Right lobe of liver (tissue), 6 donors: ENCODE results near the gene ZNF513. TPM values are rescaled to one million over a fixed set of nuclear protein-coding genes. Genes with fewer than 3 reads are reported as not detected.

Source experiments
- ATAC-seq, 4 donors: fragments of 200-7000 bp; cut with Tn5 transposase; one replicate each; pipeline ENCODE4 v1.9.1; 2020; ENCODE audit warnings: mild to moderate bottlenecking in 4 of 4, moderate library complexity in 4 of 4
- DNase-seq, 3 donors: peaks; one replicate each; pipeline ENCODE4 v3.0.0-alpha.2; 2020
- H3K27ac ChIP-seq, 3 donors: fragments of 200-600 bp; one replicate each; pipeline ENCODE4 v1.8.0; 2022
- H3K27me3 ChIP-seq, 2 donors: fragments of 200-600 bp; one replicate each; pipeline ENCODE4 v1.8.0; 2022
- H3K36me3 ChIP-seq, 4 donors: fragments of 200-600 bp; sonication (generic) in 1 of 4; one replicate each; pipeline versions ENCODE4 v1.5.1 to v1.8.0; 2017 to 2022; ENCODE audit warnings: control low read depth in 1 of 4
- H3K4me1 ChIP-seq, 4 donors: fragments of 200-600 bp; sonication (generic) in 1 of 4; one replicate each; pipeline versions ENCODE4 v1.5.1 to v1.8.0; 2017 to 2022; ENCODE audit warnings: control low read depth in 1 of 4
- H3K4me3 ChIP-seq, 3 donors: fragments of 200-600 bp; one replicate each; pipeline ENCODE4 v1.8.0; 2022
- H3K9me3 ChIP-seq, 4 donors: fragments of 200-600 bp; sonication (generic) in 1 of 4; one replicate each; pipeline versions ENCODE4 v1.5.1 to v1.8.0; 2017 to 2022; ENCODE audit warnings: control low read depth in 1 of 4
- POLR2A ChIP-seq: fragments of 450-650 bp; IDR thresholded peaks from one replicate; pipeline ENCODE4 v1.6.1; 2017; ENCODE audit warnings: antibody characterized with exemption, mild to moderate bottlenecking
- WGBS: methylation state at CpG from one replicate; pipeline ENCODE4 v1.1.6; 2018; ENCODE audit warnings: low coverage, low lambda C conversion rate; ENCODE audit not compliant: insufficient coverage; ENCODE audit errors: missing lambda C conversion rate; 5-methylcytosine and 5-hydroxymethylcytosine counted together
- intact Hi-C, 2 donors: fragments of 100-400 bp; cut with DNase I; formaldehyde crosslinking; loops; one replicate each; pipeline versions ENCODE4 v1.11.2 to v1.14.1; 2022
- total RNA-seq, 6 experiments: library from RNA; depleted of rRNA in 2 of 6; stranded (reverse); fragments of >200 nt in 2 of 6; fragmentation: NEBNext Ultra II Directional in 3 of 6; extraction: Animal tissue kit (Norgen Biotek cat#: 25700) in 3 of 6; gene quantifications; one replicate each; pipeline versions ENCODE4 v1.1.0 to v1.2.4, GENCODE V29; 2016 to 2023
- TF ChIP-seq, protein P1 (sequence below), 4 donors: fragments of 200-600 bp in 3 of 4; fragments of 450-650 bp in 1 of 4; IDR thresholded peaks; one replicate each; pipeline versions ENCODE4 v1.5.1 to v1.8.0; 2016 to 2022; ENCODE audit warnings: antibody characterized with exemption in 4 of 4, mild to moderate bottlenecking in 2 of 4
- donor health status: DM: no; HTN: yes; CAD: no.
- donor health status: DM: no; HTN: no; CAD: no.
- donor health status: DM: no; HTN: no; CAD: no.
- donor health status: DM: no; HTN: yes; CAD: no.
- donor health status: DM: no; HTN: yes; CAD: no.

Gene ZNF513
- total RNA-seq, 6 experiments from 2014 or later: 6.0 to 14.7 (median 9.8) TPM

DNA sequence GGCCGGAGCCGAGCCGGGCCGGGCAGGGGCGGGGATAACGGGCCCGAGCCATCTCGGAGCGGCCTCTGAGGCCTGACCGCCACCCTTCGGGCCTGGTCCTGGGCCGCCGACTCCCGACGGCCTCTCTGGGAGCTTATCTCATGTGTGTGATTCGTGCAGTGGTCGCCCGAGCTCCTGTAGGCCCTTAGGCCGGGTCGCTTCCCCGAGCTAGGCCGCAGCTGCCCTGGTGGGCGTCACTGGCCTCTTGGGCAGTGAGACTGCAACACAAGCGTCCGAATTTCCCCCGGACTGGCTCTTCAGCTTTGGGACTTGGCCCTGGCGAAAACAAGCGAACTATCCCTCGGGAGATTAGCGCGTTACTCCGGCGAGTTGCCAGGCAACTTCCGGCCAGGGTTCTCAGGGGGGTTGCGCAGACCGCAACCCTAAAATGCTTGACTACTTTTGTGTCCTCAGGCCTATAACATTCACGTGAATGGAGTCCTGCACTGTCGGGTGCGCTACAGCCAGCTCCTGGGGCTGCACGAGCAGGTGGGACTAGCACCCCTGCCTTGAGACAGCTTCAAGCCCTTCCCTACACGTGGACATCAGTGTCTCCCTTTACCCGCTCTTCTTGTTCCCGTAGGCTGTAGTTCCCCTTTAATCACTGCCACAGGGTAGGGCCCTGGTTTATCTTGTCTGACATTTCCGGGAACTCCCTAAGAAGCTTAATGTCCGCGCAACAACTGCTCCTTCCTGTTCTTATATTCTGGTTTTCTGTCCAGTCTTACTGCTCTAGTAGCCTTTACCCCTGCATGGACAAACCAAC is 9.5 kb downstream of the ZNF513 start:
- intact Hi-C loops: loop anchor here in 1 of 2 donors (2.0 kb wide), 1 partner anchor 14 kb away; the partner anchor contains the start of gene GTF3C2
- H3K27ac ChIP-seq: peak overlapping the region; percentile 81 to 85 (median 82)
- H3K9me3 ChIP-seq: no peaks in the 10 kb centered on the region
- DNase-seq (peak; percentile 36 to 68 (median 58)), ATAC-seq (peak; percentile 24 to 47 (median 38))
- peaks cover 7 to 69% (median 29%) of the 10 kb centered on the region in 4 donors for H3K36me3 ChIP-seq
- H3K4me1 ChIP-seq: peaks cover 0 to 24% (median 7%) of the 10 kb centered on the region in 4 donors
- TF ChIP-seq, protein P1, sequence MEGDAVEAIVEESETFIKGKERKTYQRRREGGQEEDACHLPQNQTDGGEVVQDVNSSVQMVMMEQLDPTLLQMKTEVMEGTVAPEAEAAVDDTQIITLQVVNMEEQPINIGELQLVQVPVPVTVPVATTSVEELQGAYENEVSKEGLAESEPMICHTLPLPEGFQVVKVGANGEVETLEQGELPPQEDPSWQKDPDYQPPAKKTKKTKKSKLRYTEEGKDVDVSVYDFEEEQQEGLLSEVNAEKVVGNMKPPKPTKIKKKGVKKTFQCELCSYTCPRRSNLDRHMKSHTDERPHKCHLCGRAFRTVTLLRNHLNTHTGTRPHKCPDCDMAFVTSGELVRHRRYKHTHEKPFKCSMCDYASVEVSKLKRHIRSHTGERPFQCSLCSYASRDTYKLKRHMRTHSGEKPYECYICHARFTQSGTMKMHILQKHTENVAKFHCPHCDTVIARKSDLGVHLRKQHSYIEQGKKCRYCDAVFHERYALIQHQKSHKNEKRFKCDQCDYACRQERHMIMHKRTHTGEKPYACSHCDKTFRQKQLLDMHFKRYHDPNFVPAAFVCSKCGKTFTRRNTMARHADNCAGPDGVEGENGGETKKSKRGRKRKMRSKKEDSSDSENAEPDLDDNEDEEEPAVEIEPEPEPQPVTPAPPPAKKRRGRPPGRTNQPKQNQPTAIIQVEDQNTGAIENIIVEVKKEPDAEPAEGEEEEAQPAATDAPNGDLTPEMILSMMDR (IDR thresholded peaks at IDR 0.05): no peak
- peak; percentile 32 for TF ChIP-seq POLR2A
- 0% methylated on average over 8 of the region's 46 CpGs for WGBS
- no peaks in the 10 kb centered on the region for H3K27me3 ChIP-seq
- peak overlapping the region; percentile 61 to 100 (median 93) for H3K4me3 ChIP-seq

DNA sequence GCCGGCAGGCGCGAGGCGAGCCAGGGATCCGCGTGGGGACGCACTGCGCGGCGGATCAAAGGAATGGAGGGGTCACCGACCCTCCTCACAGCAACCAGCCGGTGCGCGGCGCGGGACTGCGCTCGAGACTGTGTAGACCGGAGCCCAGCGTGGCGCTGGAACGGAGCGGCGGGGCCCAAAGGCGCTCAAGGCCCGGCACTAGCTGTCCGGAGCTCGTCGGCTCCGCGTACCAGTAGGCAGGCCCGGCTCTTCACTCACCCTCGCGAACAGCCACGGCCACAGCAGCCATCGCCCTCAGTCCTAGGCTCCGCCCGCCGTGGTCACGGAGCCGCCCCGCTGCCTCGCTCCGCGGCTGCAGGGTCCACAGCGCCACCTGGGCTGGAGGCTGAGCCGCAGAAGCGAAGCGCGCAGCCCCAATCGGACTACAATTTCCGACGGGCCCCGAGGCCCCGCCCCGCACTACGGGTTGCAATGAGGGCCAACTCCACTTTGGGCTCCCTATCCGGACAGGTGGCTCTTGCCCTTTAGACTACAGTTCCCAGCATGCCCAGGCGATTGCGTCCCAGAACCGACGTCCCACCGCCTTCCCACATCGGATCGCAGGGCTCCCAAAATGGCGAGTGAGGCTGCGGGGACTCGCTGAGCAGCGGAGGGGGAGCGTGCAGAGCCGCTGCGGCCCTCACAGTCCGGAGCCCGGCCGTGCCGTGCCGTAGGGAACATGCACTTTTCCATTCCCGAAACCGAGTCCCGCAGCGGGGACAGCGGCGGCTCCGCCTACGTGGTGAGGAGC is 10.3 kb downstream of the ZNF513 start, which contains the start of the genes EIF2B4 and SNX17:
TSS of gene EIF2B4 (minus strand) at position 313 of the 790 bp plus-strand sequence. CDS start at position 289, 24 bp downstream.
TSS of gene SNX17 (plus strand) at position 591 of the 790 bp plus-strand sequence. CDS start at position 719, 128 bp downstream.
- Histone ChIP-seq H3K27me3 (no peaks in the 10 kb centered on the region), H3K9me3 (no peaks in the 10 kb centered on the region), H3K4me3 (peak within 1 kb of the TSS; percentile 61 to 100 (median 93)), H3K36me3 (peaks cover 0 to 67% (median 28%) of the 10 kb centered on the region in 4 donors), H3K4me1 (peaks cover 0 to 24% (median 7%) of the 10 kb centered on the region in 4 donors), H3K27ac (peak within 1 kb of the TSS; percentile 81 to 85 (median 84))
- ATAC-seq (peak; percentile 90 to 97 (median 94)), DNase-seq (peak; percentile 98 to 100 (median 99))
- TF ChIP-seq, protein P1 (IDR thresholded peaks at IDR 0.05): peak; percentile 67 to 87 (median 85)
- TF ChIP-seq POLR2A: peak; percentile 78
- WGBS: 0% methylated on average over 9 of the region's 85 CpGs
- intact Hi-C loops: loop anchor here in 1 of 2 donors (2.0 kb wide), 1 partner anchor 13 kb away; the partner anchor contains the start of gene GTF3C2

DNA sequence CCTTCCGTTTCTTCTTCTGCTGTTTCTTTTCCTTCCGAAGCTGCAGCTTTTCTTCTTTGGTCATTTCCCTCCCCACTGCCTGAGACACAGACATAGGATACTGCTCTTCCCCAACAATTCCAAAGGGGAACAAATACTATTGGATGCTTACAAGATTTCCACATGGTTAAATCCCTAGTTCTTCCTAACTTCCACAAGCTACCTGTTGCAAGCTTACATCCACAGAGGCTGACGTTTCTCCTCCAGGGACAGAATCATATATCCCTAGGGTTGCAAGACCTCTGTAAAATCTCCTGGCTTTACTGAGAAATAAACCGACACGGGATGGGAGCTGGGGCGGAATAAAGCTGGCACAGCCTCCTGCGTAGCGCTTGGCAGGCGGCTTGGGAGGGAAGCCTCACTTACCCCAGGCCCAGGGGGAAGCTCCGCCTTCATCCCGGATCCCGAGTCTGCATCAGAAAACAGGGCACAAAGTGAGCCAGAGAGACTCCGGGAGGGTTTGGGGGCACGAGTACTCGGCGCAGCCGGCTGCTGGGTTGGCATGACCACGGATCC is 11.0 kb downstream of the ZNF513 start:
- Histone ChIP-seq H3K9me3 (no peaks in the 10 kb centered on the region), H3K4me3 (peak overlapping the region; percentile 61 to 100 (median 93)), H3K36me3 (peaks cover 0 to 67% (median 25%) of the 10 kb centered on the region in 4 donors), H3K27me3 (no peaks in the 10 kb centered on the region), H3K27ac (peak overlapping the region; percentile 53 to 85 (median 84)), H3K4me1 (peaks cover 0 to 24% (median 7%) of the 10 kb centered on the region in 4 donors)
- DNase-seq (no peak), ATAC-seq (peak; percentile 39 to 55 (median 48))
- 2% methylated on average over 12 of the region's 18 CpGs for WGBS
- intact Hi-C loops: loop anchor here in 1 of 2 donors (2.0 to 10.0 kb wide), 2 partner anchors 13 to 55 kb away; partner anchors contain the start of gene GTF3C2
- TF ChIP-seq, protein P1 (IDR thresholded peaks at IDR 0.05): no peak
- no peak for TF ChIP-seq POLR2A

DNA sequence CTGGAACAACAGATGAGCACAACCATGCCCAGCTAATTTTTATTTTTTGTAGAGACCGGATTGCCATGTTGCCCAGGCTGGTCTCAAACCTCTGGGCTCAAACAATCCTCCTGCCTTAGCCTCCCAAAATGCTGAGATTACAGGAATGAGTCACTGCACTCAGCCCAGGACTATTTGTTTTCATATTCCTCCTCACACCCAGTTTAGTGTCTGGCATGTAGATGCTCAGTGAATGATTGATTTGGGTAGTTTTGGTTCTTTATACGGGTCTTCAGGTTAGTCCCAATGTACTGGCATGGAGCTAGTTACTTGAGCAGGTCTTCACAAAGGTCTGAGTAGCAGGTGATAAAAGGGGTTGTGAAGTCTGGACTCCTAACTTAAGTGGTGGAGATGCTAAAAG is 16.6 kb downstream of the ZNF513 start:
- no peaks in the 10 kb centered on the region for H3K27me3 ChIP-seq
- H3K9me3 ChIP-seq: no peaks in the 10 kb centered on the region
- H3K27ac ChIP-seq: no peak overlapping the region
- DNase-seq (no peak), ATAC-seq (no peak)
- WGBS: 71% methylated on average over 2 of the region's 2 CpGs
- no peak for TF ChIP-seq POLR2A
- TF ChIP-seq, protein P1 (IDR thresholded peaks at IDR 0.05): no peak
- peaks cover 0 to 2% (median 0%) of the 10 kb centered on the region in 4 donors for H3K4me1 ChIP-seq
- H3K4me3 ChIP-seq: no peak overlapping the region
- H3K36me3 ChIP-seq: peaks cover 0 to 51% (median 22%) of the 10 kb centered on the region in 4 donors
- intact Hi-C loops: loop anchor here in 1 of 2 donors (10.0 kb wide), 1 partner anchor 49 kb away; no protein-coding TSS in a partner anchor
